Body of pancreas (tissue), 4 donors: Measurements from ENCODE around the gene PBX1. TPM values are rescaled to one million over a fixed set of nuclear protein-coding genes. Genes with fewer than 3 reads are reported as not detected.
A peak's percentile ranks its signal among the peaks of the same experiment; 100 is the strongest.

Source experiments
- ATAC-seq: fragments of 150-250 bp; one replicate; pipeline ENCODE4 v1.9.1; 2016
- DNase-seq, 4 donors: peaks; one replicate each; pipeline ENCODE4 v3.0.0-alpha.2; 2019
- H3K27ac ChIP-seq, 4 donors: fragments of 200-600 bp; sonication (generic); 1 replicate in 3 of 4; 2 replicates in 1 of 4; pipeline versions ENCODE4 v1.5.1 to v1.6.1; 2016 to 2019; ENCODE audit warnings: mild to moderate bottlenecking in 1 of 4, mixed read lengths in 1 of 4, moderate library complexity in 1 of 4
- H3K27me3 ChIP-seq, 2 donors: fragments of 200-600 bp; sonication (generic); one replicate each; pipeline ENCODE4 v1.6.0; 2016; ENCODE audit warnings: mild to moderate bottlenecking in 1 of 2
- H3K36me3 ChIP-seq, 2 donors: fragments of 200-600 bp; sonication (generic); replicated peaks in 1 of 2; 2 replicates each; pipeline ENCODE4 v1.5.1; 2016; ENCODE audit warnings: low read depth in 2 of 2; ENCODE audit not compliant: insufficient read depth in 1 of 2
- H3K4me1 ChIP-seq: fragments of 200-600 bp; sonication (generic); one replicate; pipeline ENCODE4 v1.6.0; 2016
- H3K4me3 ChIP-seq, 2 donors: fragments of 200-600 bp; sonication (generic); 1 replicate in 1 of 2; 2 replicates in 1 of 2; pipeline ENCODE4 v1.5.1; 2016 to 2019
- H3K9me3 ChIP-seq, 3 donors: fragments of 200-600 bp; sonication (generic); 1 replicate in 2 of 3; 2 replicates in 1 of 3; pipeline ENCODE4 v1.5.1; 2016
- POLR2A ChIP-seq, 3 donors: fragments of 450-650 bp; IDR thresholded peaks; one replicate each; pipeline ENCODE4 v1.6.1; 2016; ENCODE audit warnings: antibody characterized with exemption in 3 of 3, mild to moderate bottlenecking in 2 of 3
- WGBS, 2 donors: methylation state at CpG; one replicate each; pipeline ENCODE4 v1.1.5; 2017; 5-methylcytosine and 5-hydroxymethylcytosine counted together
- intact Hi-C: fragments of 100-400 bp; cut with DNase I; formaldehyde crosslinking; loops from one replicate; pipeline ENCODE4 v1.15.1; 2023
- total RNA-seq, 2 donors: library from RNA; depleted of rRNA; stranded (reverse); fragments of >200 nt; gene quantifications; one replicate each; pipeline ENCODE4 v1.1.0, GENCODE V29; 2016
- TF ChIP-seq, protein P1 (sequence below), 7 experiments: fragments of 450-650 bp in 4 of 7; fragments of 200-600 bp in 3 of 7; sonication (generic) in 3 of 7; IDR thresholded peaks; one replicate each; pipeline ENCODE4 v1.5.1; 2016 to 2019; ENCODE audit warnings: antibody characterized with exemption in 7 of 7

The PBX1 gene
- total RNA-seq, 2 donors from 2014 or later = 83.1 to 111 TPM

DNA sequence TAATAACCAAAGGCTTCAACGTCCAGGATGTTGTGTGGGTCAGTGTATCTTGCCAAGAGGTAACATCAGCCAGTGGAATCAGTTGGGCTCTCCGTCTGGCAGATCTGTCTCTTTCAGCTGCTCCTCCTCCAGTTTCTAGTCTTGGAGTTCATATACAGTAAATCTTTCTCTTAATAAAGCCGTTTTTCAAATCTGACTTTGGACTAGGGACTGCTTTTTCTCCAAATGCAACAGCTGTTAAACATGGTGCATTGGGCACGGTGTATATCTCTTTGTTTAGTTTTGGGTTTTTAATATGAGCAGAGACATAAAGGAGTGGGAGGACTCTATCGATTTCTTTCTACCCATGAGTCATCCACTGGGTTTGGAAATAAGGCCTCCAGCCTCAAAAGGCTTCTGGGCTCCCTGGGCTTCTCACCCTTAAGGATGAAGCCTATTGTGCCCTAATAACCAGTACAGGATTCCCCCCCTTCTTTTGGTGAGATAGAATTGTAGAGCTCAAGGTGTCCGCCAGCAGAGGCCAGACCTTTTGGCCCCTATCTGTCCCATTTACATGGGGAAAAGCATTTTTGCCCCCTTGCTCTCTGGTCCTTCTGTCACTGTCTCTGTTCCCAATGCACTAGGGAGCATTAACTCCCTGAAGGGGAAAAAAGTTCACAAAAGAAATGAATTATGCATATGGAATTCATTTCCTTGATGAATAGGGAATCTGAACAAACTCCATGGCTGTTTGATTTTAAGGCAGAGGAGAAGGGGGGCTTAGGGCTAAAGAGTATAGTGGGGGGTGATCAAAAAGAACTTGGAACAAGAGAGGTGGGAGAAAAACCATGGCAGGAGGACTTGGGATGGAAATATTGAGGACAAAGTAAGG is 86.0 kb downstream of the PBX1 start:
- intact Hi-C loops = no loop called here
- TF ChIP-seq POLR2A (IDR thresholded peaks at IDR 0.05) = no peak
- DNase-seq (no peak), ATAC-seq (peak; percentile 71)
- 27 to 31% methylated on average over 6 of the region's 6 CpGs for WGBS, 2 donors
- no peaks in the 10 kb centered on the region for H3K36me3 ChIP-seq
- H3K27me3 ChIP-seq = no peaks in the 10 kb centered on the region
- H3K4me3 ChIP-seq = no peak overlapping the region
- peaks cover 79% of the 10 kb centered on the region for H3K4me1 ChIP-seq
- peak overlapping the region; percentile 17 to 75 (median 62) for H3K27ac ChIP-seq
- H3K9me3 ChIP-seq = no peaks in the 10 kb centered on the region

DNA sequence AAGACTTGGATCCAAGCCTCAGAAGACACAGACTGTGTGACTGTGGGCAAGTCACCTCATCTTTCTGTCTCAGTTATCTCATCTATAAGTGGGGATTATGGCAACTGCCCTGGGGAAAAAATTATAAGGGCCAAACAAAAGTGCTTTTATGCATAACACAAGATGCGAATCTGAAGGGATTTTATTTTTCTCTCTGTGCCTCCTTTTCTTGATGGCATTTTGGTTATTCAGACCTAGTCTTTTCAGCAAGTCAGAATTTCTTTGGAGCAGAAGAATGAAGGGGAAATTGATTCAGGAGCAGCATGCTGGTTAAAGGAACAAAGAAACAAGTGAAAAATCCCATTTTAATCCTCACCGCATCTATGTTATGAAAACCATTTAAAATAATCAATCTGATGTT is 86.9 kb downstream of the PBX1 start:
- intact Hi-C loops = no loop called here

GRCh38 chr1:164647211-164647610 is 88.2 kb downstream of the PBX1 start:
- 56 to 62% methylated on average over 6 of the region's 6 CpGs for WGBS, 2 donors
- H3K9me3 ChIP-seq = no peaks in the 10 kb centered on the region
- H3K36me3 ChIP-seq = no peaks in the 10 kb centered on the region
- no peak overlapping the region for H3K4me3 ChIP-seq
- intact Hi-C loops = no loop called here
- H3K27me3 ChIP-seq = no peaks in the 10 kb centered on the region
- no peak for DNase-seq
- TF ChIP-seq POLR2A (IDR thresholded peaks at IDR 0.05) = no peak
- TF ChIP-seq, protein P1, sequence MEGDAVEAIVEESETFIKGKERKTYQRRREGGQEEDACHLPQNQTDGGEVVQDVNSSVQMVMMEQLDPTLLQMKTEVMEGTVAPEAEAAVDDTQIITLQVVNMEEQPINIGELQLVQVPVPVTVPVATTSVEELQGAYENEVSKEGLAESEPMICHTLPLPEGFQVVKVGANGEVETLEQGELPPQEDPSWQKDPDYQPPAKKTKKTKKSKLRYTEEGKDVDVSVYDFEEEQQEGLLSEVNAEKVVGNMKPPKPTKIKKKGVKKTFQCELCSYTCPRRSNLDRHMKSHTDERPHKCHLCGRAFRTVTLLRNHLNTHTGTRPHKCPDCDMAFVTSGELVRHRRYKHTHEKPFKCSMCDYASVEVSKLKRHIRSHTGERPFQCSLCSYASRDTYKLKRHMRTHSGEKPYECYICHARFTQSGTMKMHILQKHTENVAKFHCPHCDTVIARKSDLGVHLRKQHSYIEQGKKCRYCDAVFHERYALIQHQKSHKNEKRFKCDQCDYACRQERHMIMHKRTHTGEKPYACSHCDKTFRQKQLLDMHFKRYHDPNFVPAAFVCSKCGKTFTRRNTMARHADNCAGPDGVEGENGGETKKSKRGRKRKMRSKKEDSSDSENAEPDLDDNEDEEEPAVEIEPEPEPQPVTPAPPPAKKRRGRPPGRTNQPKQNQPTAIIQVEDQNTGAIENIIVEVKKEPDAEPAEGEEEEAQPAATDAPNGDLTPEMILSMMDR (IDR thresholded peaks at IDR 0.05) = no peak
- H3K4me1 ChIP-seq = peaks cover 82% of the 10 kb centered on the region
- ATAC-seq = no peak
- H3K27ac ChIP-seq = peak overlapping the region in 3 of 4 donors; percentile 46 to 77 (median 67)

More for the DNA sequence above, 86.9 kb downstream of the PBX1 start:
- H3K9me3 ChIP-seq = no peaks in the 10 kb centered on the region
- H3K27me3 ChIP-seq = no peaks in the 10 kb centered on the region
- TF ChIP-seq, protein P1 (IDR thresholded peaks at IDR 0.05) = no peak
- TF ChIP-seq POLR2A (IDR thresholded peaks at IDR 0.05) = no peak
- DNase-seq = no peak
- no peak for ATAC-seq
- WGBS, 2 donors = 93 to 95% methylated on average over 2 of the region's 2 CpGs
- H3K36me3 ChIP-seq = no peaks in the 10 kb centered on the region
- H3K4me3 ChIP-seq = no peak overlapping the region
- peak overlapping the region in 3 of 4 donors; percentile 6 to 75 (median 13) for H3K27ac ChIP-seq
- H3K4me1 ChIP-seq = peaks cover 79% of the 10 kb centered on the region

DNA sequence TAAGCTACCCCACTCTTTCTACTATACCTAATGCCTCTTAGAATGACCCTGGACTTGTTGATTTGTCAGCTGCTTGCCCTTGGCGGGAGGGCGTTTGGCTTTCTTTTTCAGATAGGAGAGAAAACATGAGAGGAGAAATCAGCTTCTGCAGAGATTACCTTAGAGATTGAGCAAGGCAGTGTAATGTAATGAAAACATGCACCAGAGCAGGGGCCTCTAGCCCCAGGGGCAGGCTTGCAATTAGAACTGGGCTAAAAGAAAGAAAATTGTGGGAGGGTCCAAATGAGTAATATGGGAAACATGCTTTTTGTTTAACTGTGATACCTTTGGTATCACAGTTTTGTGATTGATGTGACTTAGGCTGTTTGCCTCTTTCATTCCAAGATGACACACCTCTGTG is 89.7 kb downstream of the PBX1 start:
- peak overlapping the region; percentile 65 to 77 (median 69) for H3K27ac ChIP-seq

GRCh38 chr1:164649146-164649545 is 90.2 kb downstream of the PBX1 start:
- no peak overlapping the region for H3K4me3 ChIP-seq
- intact Hi-C loops = no loop called here
- peaks cover 90% of the 10 kb centered on the region for H3K4me1 ChIP-seq
- H3K9me3 ChIP-seq = no peaks in the 10 kb centered on the region
- no peak for DNase-seq
- peak overlapping the region; percentile 18 to 77 (median 69) for H3K27ac ChIP-seq
- TF ChIP-seq POLR2A (IDR thresholded peaks at IDR 0.05) = no peak
- TF ChIP-seq, protein P1 (IDR thresholded peaks at IDR 0.05) = no peak
- no peaks in the 10 kb centered on the region for H3K36me3 ChIP-seq
- H3K27me3 ChIP-seq = no peaks in the 10 kb centered on the region
- no peak for ATAC-seq
- WGBS, 2 donors = 63 to 66% methylated on average over 4 of the region's 4 CpGs

More for the DNA sequence above, 89.7 kb downstream of the PBX1 start:
- DNase-seq (peak in 1 of 4 donors; percentile 53), ATAC-seq (peak; percentile 23)
- Histone ChIP-seq H3K27me3 (no peaks in the 10 kb centered on the region), H3K4me1 (peaks cover 89% of the 10 kb centered on the region), H3K9me3 (no peaks in the 10 kb centered on the region), H3K36me3 (no peaks in the 10 kb centered on the region), H3K4me3 (no peak overlapping the region)
- intact Hi-C loops = no loop called here
- no peak for TF ChIP-seq POLR2A (IDR thresholded peaks at IDR 0.05)
- TF ChIP-seq, protein P1 (IDR thresholded peaks at IDR 0.05) = no peak
- WGBS, 2 donors = 8 to 30% methylated on average over 2 of the region's 2 CpGs
